Measurements from ENCODE around the gene SNF8.

SNF8 gene

DNA sequence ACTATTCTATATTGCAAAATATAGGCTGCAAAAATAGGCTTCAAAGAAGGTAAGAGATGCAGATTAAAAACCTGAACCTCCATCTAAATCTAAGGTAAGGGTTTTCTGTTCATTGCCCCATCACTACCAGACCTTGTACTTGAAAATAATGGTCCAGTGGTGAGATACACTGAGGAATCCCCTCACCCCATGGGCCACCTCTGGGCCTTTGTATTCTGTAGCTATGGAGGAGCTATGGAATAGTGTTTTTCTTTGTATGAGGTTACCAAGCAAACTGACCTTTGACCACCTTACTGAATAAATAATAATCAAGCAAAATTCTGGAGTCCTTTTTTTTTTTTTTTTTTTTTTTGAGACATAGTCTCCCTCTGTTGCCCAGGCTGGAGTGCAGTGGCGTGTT is 41.2 kb downstream of the SNF8 start:
- no peak overlapping the region for H3K27ac ChIP-seq (ENCODE audit: low read depth, low read length)
- no peak overlapping the region for H3K9ac ChIP-seq (ENCODE audit: low read length)
- no peaks in the 10 kb centered on the region for H3K36me3 ChIP-seq (ENCODE audit: low read length)
- no peaks in the 10 kb centered on the region for H3K79me2 ChIP-seq (ENCODE audit: insufficient read depth, low read length)
- TF ChIP-seq, protein P1, sequence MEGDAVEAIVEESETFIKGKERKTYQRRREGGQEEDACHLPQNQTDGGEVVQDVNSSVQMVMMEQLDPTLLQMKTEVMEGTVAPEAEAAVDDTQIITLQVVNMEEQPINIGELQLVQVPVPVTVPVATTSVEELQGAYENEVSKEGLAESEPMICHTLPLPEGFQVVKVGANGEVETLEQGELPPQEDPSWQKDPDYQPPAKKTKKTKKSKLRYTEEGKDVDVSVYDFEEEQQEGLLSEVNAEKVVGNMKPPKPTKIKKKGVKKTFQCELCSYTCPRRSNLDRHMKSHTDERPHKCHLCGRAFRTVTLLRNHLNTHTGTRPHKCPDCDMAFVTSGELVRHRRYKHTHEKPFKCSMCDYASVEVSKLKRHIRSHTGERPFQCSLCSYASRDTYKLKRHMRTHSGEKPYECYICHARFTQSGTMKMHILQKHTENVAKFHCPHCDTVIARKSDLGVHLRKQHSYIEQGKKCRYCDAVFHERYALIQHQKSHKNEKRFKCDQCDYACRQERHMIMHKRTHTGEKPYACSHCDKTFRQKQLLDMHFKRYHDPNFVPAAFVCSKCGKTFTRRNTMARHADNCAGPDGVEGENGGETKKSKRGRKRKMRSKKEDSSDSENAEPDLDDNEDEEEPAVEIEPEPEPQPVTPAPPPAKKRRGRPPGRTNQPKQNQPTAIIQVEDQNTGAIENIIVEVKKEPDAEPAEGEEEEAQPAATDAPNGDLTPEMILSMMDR (IDR thresholded peaks at IDR 0.05; ENCODE audit: insufficient read depth, low read length, poor library complexity, severe bottlenecking), result no peak
- TF ChIP-seq EZH2phosphoT487 (conservative IDR thresholded peaks at IDR 0.05; ENCODE audit: low read length), result no peak
- H3K27me3 ChIP-seq (ENCODE audit: low read length), result no peaks in the 10 kb centered on the region
- no peaks in the 10 kb centered on the region for H3K9me3 ChIP-seq (ENCODE audit: insufficient read depth, low read length)
- no peaks in the 10 kb centered on the region for H3K9me2 ChIP-seq (replicated peaks; ENCODE audit: insufficient read depth, low read length)
- H3K4me3 ChIP-seq (ENCODE audit: insufficient read depth, low read length, poor library complexity, severe bottlenecking), result no peak overlapping the region
- 0 out of 2 replicates have a peak, but pooled peaks cover 4% of the 10 kb centered on the region for H3F3A ChIP-seq (ENCODE audit: insufficient read depth)
- H3K4me2 ChIP-seq (ENCODE audit: low read depth, low read length, poor library complexity, severe bottlenecking), result no peak overlapping the region
- H4K20me1 ChIP-seq (ENCODE audit: low read depth, low read length), result no peaks in the 10 kb centered on the region
- no peak overlapping the region for H2AFZ ChIP-seq (ENCODE audit: low read depth, low read length, severe bottlenecking)

DNA sequence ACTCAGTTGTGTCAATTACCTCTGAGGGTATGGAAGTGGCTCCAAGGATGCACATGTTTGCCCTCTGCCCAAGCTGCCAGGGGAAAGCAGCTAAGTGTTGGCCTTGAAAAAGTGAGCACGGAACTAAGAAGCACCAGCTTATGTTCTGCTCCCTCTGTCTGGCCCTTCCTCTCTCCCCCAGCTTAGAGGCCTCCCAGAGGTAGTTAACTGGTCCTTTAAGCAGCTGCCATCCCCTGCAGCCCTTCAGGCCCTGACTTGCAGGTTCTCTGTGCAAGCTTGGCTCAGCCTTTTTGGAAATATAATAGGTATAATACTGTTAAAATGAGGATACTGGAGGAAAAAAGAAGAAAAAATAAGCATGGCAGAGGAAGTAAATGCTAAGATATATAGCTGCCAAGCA is 43.4 kb downstream of the SNF8 start:
- Histone ChIP-seq H3K36me3 (ENCODE audit: low read length) (no peaks in the 10 kb centered on the region), H3K9me3 (ENCODE audit: insufficient read depth, low read length) (no peaks in the 10 kb centered on the region), H3K9ac (ENCODE audit: low read length) (no peak overlapping the region), H3K4me2 (ENCODE audit: low read depth, low read length, poor library complexity, severe bottlenecking) (no peak overlapping the region), H3F3A (ENCODE audit: insufficient read depth) (0 out of 2 replicates have a peak, but pooled peaks cover 4% of the 10 kb centered on the region), H3K27me3 (ENCODE audit: low read length) (no peaks in the 10 kb centered on the region), H3K9me2 (replicated peaks; ENCODE audit: insufficient read depth, low read length) (no peaks in the 10 kb centered on the region), H3K4me3 (ENCODE audit: insufficient read depth, low read length, poor library complexity, severe bottlenecking) (no peak overlapping the region), H2AFZ (ENCODE audit: low read depth, low read length, severe bottlenecking) (no peak overlapping the region), H3K27ac (ENCODE audit: low read depth, low read length) (no peak overlapping the region), H4K20me1 (ENCODE audit: low read depth, low read length) (no peaks in the 10 kb centered on the region), H3K79me2 (ENCODE audit: insufficient read depth, low read length) (no peaks in the 10 kb centered on the region)
- TF ChIP-seq, protein P1 (IDR thresholded peaks at IDR 0.05; ENCODE audit: insufficient read depth, low read length, poor library complexity, severe bottlenecking), result no peak
- no peak for TF ChIP-seq EZH2phosphoT487 (conservative IDR thresholded peaks at IDR 0.05; ENCODE audit: low read length)

DNA sequence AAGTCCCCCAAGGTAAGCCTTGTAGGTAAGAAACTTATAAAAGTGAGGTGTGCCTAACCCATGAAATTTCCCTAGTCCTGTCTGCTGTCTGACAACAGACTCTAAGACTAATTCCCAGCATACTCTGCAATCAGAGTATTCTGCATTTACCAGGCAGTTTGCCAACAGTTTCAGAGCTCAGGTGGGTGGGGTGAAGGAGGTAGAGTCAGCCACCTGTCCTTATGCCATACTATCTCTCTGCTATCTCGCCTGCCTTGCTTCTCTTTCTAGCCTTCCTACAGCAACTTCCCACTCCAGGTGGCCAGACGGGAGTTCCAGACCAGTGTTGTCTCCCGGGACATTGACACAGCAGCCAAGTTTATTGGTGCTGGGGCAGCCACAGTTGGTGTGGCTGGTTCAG is 49.8 kb downstream of the SNF8 start:
- Histone ChIP-seq H3K4me3 (ENCODE audit: insufficient read depth, low read length, poor library complexity, severe bottlenecking) (no peak overlapping the region), H3K79me2 (ENCODE audit: insufficient read depth, low read length) (peaks cover 17% of the 10 kb centered on the region), H3K4me2 (ENCODE audit: low read depth, low read length, poor library complexity, severe bottlenecking) (no peak overlapping the region), H4K20me1 (ENCODE audit: low read depth, low read length) (no peaks in the 10 kb centered on the region), H3K36me3 (ENCODE audit: low read length) (no peaks in the 10 kb centered on the region), H3K9me2 (replicated peaks; ENCODE audit: insufficient read depth, low read length) (no peaks in the 10 kb centered on the region), H3K9ac (ENCODE audit: low read length) (no peak overlapping the region), H3K27me3 (ENCODE audit: low read length) (no peaks in the 10 kb centered on the region), H3F3A (ENCODE audit: insufficient read depth) (peaks cover 6% of the 10 kb centered on the region; the same call in 1 of the 2 replicates), H3K27ac (ENCODE audit: low read depth, low read length) (no peak overlapping the region), H2AFZ (ENCODE audit: low read depth, low read length, severe bottlenecking) (no peak overlapping the region), H3K9me3 (ENCODE audit: insufficient read depth, low read length) (no peaks in the 10 kb centered on the region)
- no peak for TF ChIP-seq EZH2phosphoT487 (conservative IDR thresholded peaks at IDR 0.05; ENCODE audit: low read length)
- TF ChIP-seq, protein P1 (IDR thresholded peaks at IDR 0.05; ENCODE audit: insufficient read depth, low read length, poor library complexity, severe bottlenecking), result no peak
